ENCODE results near the gene NR5A1. TPM values are rescaled to one million over a fixed set of nuclear protein-coding genes. Genes with fewer than 3 reads are reported as not detected.

NR5A1 gene
- total RNA-seq, 1 donor from 2014 or later = 1.0 TPM

- Mint-ChIP-seq H3K9me3 (no peaks in the 10 kb centered on the region), H3K36me3 (no peaks in the 10 kb centered on the region), H3K4me1 (peaks cover 47% of the 10 kb centered on the region), H3K4me3 (peak overlapping the region; percentile 43), H3K27me3 (ENCODE audit: insufficient read depth, low read depth) (peaks cover 19% of the 10 kb centered on the region), H3K27ac (peak overlapping the region; percentile 85)
- Histone ChIP-seq H3F3A (ENCODE audit: low read depth) (peaks cover 42% of the 10 kb centered on the region), H3K36me3 (no peaks in the 10 kb centered on the region), H3K4me2 (no peak overlapping the region), H3K9me3 (ENCODE audit: low read depth) (no peaks in the 10 kb centered on the region), H2AFZ (replicated peaks) (no peak overlapping the region), H3K79me2 (ENCODE audit: low read depth) (no peaks in the 10 kb centered on the region), H4K20me1 (ENCODE audit: low read depth) (no peaks in the 10 kb centered on the region), H3K9ac (no peak overlapping the region), H3K4me3 (no peak overlapping the region), H3K4me1 (peaks cover 64% of the 10 kb centered on the region), H3K27ac (no peak overlapping the region), H3K27me3 (no peaks in the 10 kb centered on the region)
- no peak for DNase-seq (ENCODE audit: low spot score)
- no peak for TF ChIP-seq EZH2 (IDR thresholded peaks at IDR 0.05)
- no peak for TF ChIP-seq CTCF (IDR thresholded peaks at IDR 0.05)
- TF ChIP-seq EZH2phosphoT487 (IDR thresholded peaks at IDR 0.05) = no peak
These were observed 18.5 kb downstream of the NR5A1 start for GRCh38 chr9:124488641-124489210.

GRCh38 chr9:124487260-124488182 is 19.7 kb downstream of the NR5A1 start:
- peak overlapping the region; percentile 64 for H3K27ac ChIP-seq
- no peaks in the 10 kb centered on the region for H3K9me3 ChIP-seq (ENCODE audit: low read depth)
- no peaks in the 10 kb centered on the region for H3K27me3 ChIP-seq
- no peaks in the 10 kb centered on the region for H3K36me3 ChIP-seq
- peaks cover 64% of the 10 kb centered on the region for H3K4me1 ChIP-seq
- H4K20me1 ChIP-seq (ENCODE audit: low read depth) = no peaks in the 10 kb centered on the region
- Mint-ChIP-seq H3K27ac (no peak overlapping the region), H3K4me3 (peak overlapping the region; percentile 65), H3K36me3 (no peaks in the 10 kb centered on the region), H3K4me1 (peaks cover 54% of the 10 kb centered on the region), H3K9me3 (peaks cover 2% of the 10 kb centered on the region), H3K27me3 (ENCODE audit: insufficient read depth, low read depth) (peaks cover 23% of the 10 kb centered on the region)
- no peak overlapping the region for H3K9ac ChIP-seq
- peak overlapping the region; percentile 73 for H3K4me2 ChIP-seq
- H3K4me3 ChIP-seq = no peak overlapping the region
- no peaks in the 10 kb centered on the region for H3K79me2 ChIP-seq (ENCODE audit: low read depth)
- H2AFZ ChIP-seq (replicated peaks) = peak overlapping the region; percentile 20
- TF ChIP-seq EZH2 (IDR thresholded peaks at IDR 0.05) = no peak
- no peak for TF ChIP-seq CTCF (IDR thresholded peaks at IDR 0.05)
- no peak for TF ChIP-seq EZH2phosphoT487 (IDR thresholded peaks at IDR 0.05)
- DNase-seq (ENCODE audit: low spot score) = peak; percentile 85
- H3F3A ChIP-seq (ENCODE audit: low read depth) = peaks cover 43% of the 10 kb centered on the region

DNA sequence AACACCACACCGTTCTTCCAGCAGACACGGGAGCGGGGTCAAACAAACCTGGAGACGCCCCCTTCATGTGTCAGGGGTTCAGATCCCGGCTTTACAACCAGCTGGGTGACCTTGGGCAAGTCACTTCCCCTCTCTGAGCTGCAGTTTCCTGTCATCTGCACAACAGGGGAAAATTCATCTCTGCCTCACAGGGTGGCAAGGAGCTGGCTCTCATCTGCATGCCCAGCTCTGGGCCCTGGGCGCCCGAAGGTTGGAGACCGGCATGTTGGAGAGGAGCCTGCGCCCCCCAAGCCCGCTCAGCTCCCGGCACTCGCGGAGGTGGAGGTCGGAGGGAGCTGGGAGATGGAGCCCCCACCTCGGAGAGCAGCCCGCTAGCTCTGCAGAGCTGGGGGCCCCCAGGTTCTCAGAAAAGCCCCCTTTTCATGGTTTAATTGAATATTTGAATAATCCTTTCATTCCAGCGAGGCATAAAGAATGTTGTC is 20.4 kb downstream of the NR5A1 start:
- no peak overlapping the region for H3K4me3 ChIP-seq

More for the DNA sequence above, 20.4 kb downstream of the NR5A1 start:
- no peaks in the 10 kb centered on the region for H4K20me1 ChIP-seq (ENCODE audit: low read depth)
- peak overlapping the region; percentile 64 for H3K27ac ChIP-seq
- no peaks in the 10 kb centered on the region for H3K36me3 ChIP-seq
- no peaks in the 10 kb centered on the region for H3K27me3 ChIP-seq
- Mint-ChIP-seq H3K36me3 (no peaks in the 10 kb centered on the region), H3K9me3 (peaks cover 2% of the 10 kb centered on the region), H3K4me3 (peak overlapping the region; percentile 65), H3K27ac (peak overlapping the region; percentile 46), H3K27me3 (ENCODE audit: insufficient read depth, low read depth) (peaks cover 21% of the 10 kb centered on the region), H3K4me1 (peaks cover 55% of the 10 kb centered on the region)
- H3K9me3 ChIP-seq (ENCODE audit: low read depth) = no peaks in the 10 kb centered on the region
- H3K79me2 ChIP-seq (ENCODE audit: low read depth) = no peaks in the 10 kb centered on the region
- no peak overlapping the region for H3K9ac ChIP-seq
- H3K4me2 ChIP-seq = peak overlapping the region; percentile 73
- peaks cover 48% of the 10 kb centered on the region for H3F3A ChIP-seq (ENCODE audit: low read depth)
- peak overlapping the region; percentile 20 for H2AFZ ChIP-seq (replicated peaks)
- no peak for DNase-seq (ENCODE audit: low spot score)
- H3K4me1 ChIP-seq = peaks cover 70% of the 10 kb centered on the region
- no peak for TF ChIP-seq EZH2 (IDR thresholded peaks at IDR 0.05)
